ENCODE results near the gene AMPD1. TPM values are rescaled to one million over a fixed set of nuclear protein-coding genes. Genes with fewer than 3 reads are reported as not detected.

AMPD1 gene
- total RNA-seq, 8 experiments from 2014 or later = 0.08 to 0.28 TPM; not detected in 6

Other genes starting within 250 kb of the AMPD1 start
- gene TRIM33, start 184.3 kb downstream of the AMPD1 start, total RNA-seq = 10 to 100 TPM; 20.2 to 63.0 (median 51.4) TPM
- gene BCAS2, start 113.9 kb downstream of the AMPD1 start, total RNA-seq = 100 to 1,000 TPM in 3 of 8 experiments, 10 to 100 TPM in 5; 53.9 to 132 (median 93.0) TPM
- gene DENND2C, start 25.5 kb downstream of the AMPD1 start, total RNA-seq = 1 to 10 TPM in 3 of 8 experiments, under 1 TPM in 5; 0.43 to 2.6 (median 0.90) TPM
- 10 to 100 TPM; 15.8 to 87.0 (median 50.8) TPM for gene NRAS, start 21.2 kb upstream of the AMPD1 start, total RNA-seq
- gene CSDE1, start 62.4 kb upstream of the AMPD1 start, total RNA-seq = 100 to 1,000 TPM; 343 to 800 (median 541) TPM
- 100 to 1,000 TPM in 2 of 8 experiments, 10 to 100 TPM in 6; 68.3 to 141 (median 92.4) TPM for gene SIKE1, start 85.1 kb upstream of the AMPD1 start, total RNA-seq
- gene SYCP1, start 159.3 kb upstream of the AMPD1 start, total RNA-seq = under 1 TPM in 2 of 8 experiments, not detected in 6; 0.15 to 0.99 TPM